Natural killer cell (primary cell): ENCODE measurements around the gene RYK. TPM values are rescaled to one million over a fixed set of nuclear protein-coding genes. Genes with fewer than 3 reads are reported as not detected.

ENCODE experiments used
- ATAC-seq, 3 donors: fragments of 150-1000 bp in 2 of 3; fragments of 200-7000 bp in 1 of 3; cut with Tn5 transposase; 1 replicate in 1 of 3; 2 replicates in 2 of 3; pipeline ENCODE4 v1.10.0; 2021; ENCODE audit warnings: mild to moderate bottlenecking in 2 of 3, moderate library complexity in 2 of 3
- DNase-seq, 2 donors: peaks; one replicate each; pipeline versions ENCODE4 v3.0.0 to v3.0.0-alpha.2; 2013 to 2021; ENCODE audit warnings: mixed read lengths in 1 of 2
- H3K27ac ChIP-seq: one replicate; pipeline ENCODE4 v1.5.1; 2013; ENCODE audit warnings: mild to moderate bottlenecking, low read length
- H3K27me3 ChIP-seq: one replicate; pipeline ENCODE4 v1.6.1; 2013; ENCODE audit warnings: low read length; ENCODE audit not compliant: control insufficient read depth, insufficient read depth
- H3K36me3 ChIP-seq: one replicate; pipeline ENCODE4 v1.6.1; 2013; ENCODE audit warnings: low read length; ENCODE audit not compliant: control insufficient read depth, insufficient read depth
- H3K4me1 ChIP-seq: one replicate; pipeline ENCODE4 v1.6.1; 2013; ENCODE audit warnings: low read length; ENCODE audit not compliant: control insufficient read depth, insufficient read depth
- H3K4me3 ChIP-seq: one replicate; pipeline ENCODE4 v1.5.1; 2013; ENCODE audit warnings: low read length
- H3K9me3 ChIP-seq: one replicate; pipeline ENCODE4 v1.6.1; 2013; ENCODE audit warnings: low read length; ENCODE audit not compliant: control insufficient read depth, insufficient read depth
- H3K27ac Mint-ChIP-seq, 2 donors: one replicate each; pipeline ENCODE4 v1.8.0; 2022; ENCODE audit warnings: mild to moderate bottlenecking in 2 of 2, mixed read lengths in 2 of 2, moderate library complexity in 1 of 2
- H3K27me3 Mint-ChIP-seq, 2 donors: one replicate each; pipeline ENCODE4 v1.8.0; 2022; ENCODE audit warnings: low read depth in 2 of 2, mixed read lengths in 2 of 2
- H3K36me3 Mint-ChIP-seq: one replicate; pipeline ENCODE4 v1.8.0; 2022; ENCODE audit warnings: mixed read lengths
- H3K4me1 Mint-ChIP-seq, 2 donors: one replicate each; pipeline ENCODE4 v1.8.0; 2022; ENCODE audit warnings: mixed read lengths in 2 of 2
- H3K4me3 Mint-ChIP-seq: one replicate; pipeline ENCODE4 v1.8.0; 2022; ENCODE audit warnings: mild to moderate bottlenecking, moderate library complexity, mixed read lengths
- H3K9me3 Mint-ChIP-seq, 2 donors: one replicate each; pipeline ENCODE4 v1.8.0; 2022; ENCODE audit warnings: mixed read lengths in 2 of 2
- CTCF ChIP-seq: fragments of 200-600 bp; IDR thresholded peaks from one replicate; pipeline ENCODE4 v1.8.0; 2022; ENCODE audit warnings: antibody characterized with exemption
- WGBS: methylation state at CpG from one replicate; pipeline ENCODE4 v1.1.7; 2013; ENCODE audit warnings: missing lambda C conversion rate; ENCODE audit not compliant: insufficient coverage; 5-methylcytosine and 5-hydroxymethylcytosine counted together
- intact Hi-C: fragments of 100-400 bp; cut with micrococcal nuclease; formaldehyde crosslinking; loops from one replicate; pipeline ENCODE4 v1.14.2; 2022
- total RNA-seq, 4 donors: library from RNA; stranded (reverse); fragments of 120-200 nt in 1 of 4; gene quantifications; one replicate each; pipeline versions ENCODE4 v1.2.3 to v1.2.4, GENCODE V29; 2013 to 2022

Gene RYK
- total RNA-seq: 10 to 100 TPM; 56.7 to 69.5 (median 56.8) TPM
- total RNA-seq (2013): 79.1 TPM

GRCh38 chr3:134250717-134251220 lies at the start of gene RYK:
Gene RYK, minus strand, starts transcription at chr3:134250859. Its CDS starts 205 bp downstream, at chr3:134250654.
- Mint-ChIP-seq H3K27me3 (peaks cover 9 to 15% of the 10 kb centered on the region in 2 donors), H3K4me3 (peak within 1 kb of the TSS; percentile 98), H3K27ac (peak within 1 kb of the TSS; percentile 90 to 94), H3K9me3 (no peaks in the 10 kb centered on the region), H3K4me1 (peaks cover 34 to 36% of the 10 kb centered on the region in 2 donors), H3K36me3 (no peaks in the 10 kb centered on the region)
- peak; percentile 78 to 89 for DNase-seq
- intact Hi-C loops: loop anchor here (5.0 kb wide), 1 partner anchor 42 kb away; no protein-coding TSS in a partner anchor
- H3K27me3 ChIP-seq: no peaks in the 10 kb centered on the region
- peak within 1 kb of the TSS; percentile 90 for H3K4me3 ChIP-seq
- WGBS: under 1% methylated on average over 59 of the region's 59 CpGs
- TF ChIP-seq CTCF: no peak
- H3K27ac ChIP-seq: peak within 1 kb of the TSS; percentile 84
- H3K4me1 ChIP-seq: peaks cover 17% of the 10 kb centered on the region
- no peaks in the 10 kb centered on the region for H3K36me3 ChIP-seq
- peak; percentile 83 to 96 (median 87) for ATAC-seq
- no peaks in the 10 kb centered on the region for H3K9me3 ChIP-seq

GRCh38 chr3:134299888-134300206 lies 49.2 kb upstream of the RYK start:
- no peak for DNase-seq
- H3K27ac ChIP-seq: no peak overlapping the region
- H3K27me3 ChIP-seq: peaks cover 7% of the 10 kb centered on the region
- H3K4me1 ChIP-seq: peaks cover under 1% of the 10 kb centered on the region
- Mint-ChIP-seq H3K27me3 (peaks cover 23 to 34% of the 10 kb centered on the region in 2 donors), H3K9me3 (no peaks in the 10 kb centered on the region), H3K36me3 (no peaks in the 10 kb centered on the region), H3K4me1 (peaks cover 0 to 5% of the 10 kb centered on the region in 2 donors), H3K27ac (no peak overlapping the region), H3K4me3 (no peak overlapping the region)
- no peak for TF ChIP-seq CTCF
- intact Hi-C loops: loop anchor here (5.0 kb wide), 1 partner anchor 88 kb away; no protein-coding TSS in a partner anchor
- no peak for ATAC-seq
- H3K9me3 ChIP-seq: no peaks in the 10 kb centered on the region
- no peaks in the 10 kb centered on the region for H3K36me3 ChIP-seq
- no peak overlapping the region for H3K4me3 ChIP-seq
- 93% methylated on average over 1 of the region's 1 CpG for WGBS

GRCh38 chr3:134299185-134299887 lies 48.7 kb upstream of the RYK start:
- intact Hi-C loops: loop anchor here (5.0 kb wide), 1 partner anchor 87 kb away; no protein-coding TSS in a partner anchor
- Mint-ChIP-seq H3K27ac (no peak overlapping the region), H3K4me3 (no peak overlapping the region), H3K36me3 (no peaks in the 10 kb centered on the region), H3K27me3 (peaks cover 22 to 29% of the 10 kb centered on the region in 2 donors), H3K9me3 (no peaks in the 10 kb centered on the region), H3K4me1 (peaks cover 0 to 5% of the 10 kb centered on the region in 2 donors)
- 83% methylated on average over 4 of the region's 4 CpGs for WGBS
- Histone ChIP-seq H3K9me3 (no peaks in the 10 kb centered on the region), H3K36me3 (no peaks in the 10 kb centered on the region), H3K27ac (no peak overlapping the region), H3K4me3 (no peak overlapping the region), H3K4me1 (peaks cover 6% of the 10 kb centered on the region), H3K27me3 (peaks cover 7% of the 10 kb centered on the region)
- TF ChIP-seq CTCF: no peak
- DNase-seq: peak in 1 of 2 donors; percentile 13
- ATAC-seq: no peak
